ENCODE results near the gene TACR2. TPM values are rescaled to one million over a fixed set of nuclear protein-coding genes. Genes with fewer than 3 reads are reported as not detected.

The TACR2 gene
- total and polyA plus RNA-seq, 2 of the 13 experiments (the other 11 are each of a cell fraction or from before 2014, with no cell fraction given): 0.04 TPM; not detected in 1

- TF ChIP-seq ARID5B (CRISPR knock-in tag; IDR thresholded peaks at IDR 0.05) (peak; percentile 84), POGZ (CRISPR knock-in tag; IDR thresholded peaks at IDR 0.05) (no peak), ZNF253 (CRISPR knock-in tag; IDR thresholded peaks at IDR 0.05; ENCODE audit: borderline replicate concordance) (no peak), SMAD9 (CRISPR knock-in tag; IDR thresholded peaks at IDR 0.05) (no peak), HOXA3 (CRISPR knock-in tag; IDR thresholded peaks at IDR 0.05) (peak; percentile 32; the same call in 1 of the 2 replicates), RFXAP (CRISPR knock-in tag; IDR thresholded peaks at IDR 0.05; ENCODE audit: borderline replicate concordance) (no peak), HNRNPK (IDR thresholded peaks at IDR 0.05; ENCODE audit: low read depth, low read length, poor library complexity, severe bottlenecking) (no peak), ARID4A (CRISPR knock-in tag; IDR thresholded peaks at IDR 0.05; ENCODE audit: borderline replicate concordance) (no peak), ZNF142 (CRISPR knock-in tag; IDR thresholded peaks at IDR 0.05) (no peak), GATAD1 (CRISPR knock-in tag; IDR thresholded peaks at IDR 0.05) (peak; percentile 39; the same call in 1 of the 2 replicates), ZNF335 (CRISPR knock-in tag; IDR thresholded peaks at IDR 0.05) (0 out of 2 replicates have a peak, but pooled peaks have one; percentile 38), ZNF33A (CRISPR knock-in tag; IDR thresholded peaks at IDR 0.05; ENCODE audit: borderline replicate concordance) (no peak)
Observed at GRCh38 chr10:69418052-69418752, 1.5 kb upstream of the TACR2 start (continued).

Measured in HepG2 (cell line).